Fibroblast of lung (primary cell): ENCODE data around the gene AQP12B.

ENCODE experiments used
- EZH2 ChIP-seq: IDR thresholded peaks from 2 replicates; pipeline ENCODE4 v1.5.1; 2012; ENCODE audit warnings: low read length, control low read depth, mild to moderate bottlenecking; ENCODE audit errors: missing control alignments
- TF ChIP-seq, protein P1 (sequence below), 2 donors: IDR thresholded peaks in 1 of 2; conservative IDR thresholded peaks in 1 of 2; 1 replicate in 1 of 2; 2 replicates in 1 of 2; pipeline ENCODE4 v1.5.1; 2011 to 2012; ENCODE audit warnings: low read length in 2 of 2, control low read depth in 1 of 2, inconsistent platforms in 1 of 2, low read depth in 1 of 2, mild to moderate bottlenecking in 1 of 2

DNA sequence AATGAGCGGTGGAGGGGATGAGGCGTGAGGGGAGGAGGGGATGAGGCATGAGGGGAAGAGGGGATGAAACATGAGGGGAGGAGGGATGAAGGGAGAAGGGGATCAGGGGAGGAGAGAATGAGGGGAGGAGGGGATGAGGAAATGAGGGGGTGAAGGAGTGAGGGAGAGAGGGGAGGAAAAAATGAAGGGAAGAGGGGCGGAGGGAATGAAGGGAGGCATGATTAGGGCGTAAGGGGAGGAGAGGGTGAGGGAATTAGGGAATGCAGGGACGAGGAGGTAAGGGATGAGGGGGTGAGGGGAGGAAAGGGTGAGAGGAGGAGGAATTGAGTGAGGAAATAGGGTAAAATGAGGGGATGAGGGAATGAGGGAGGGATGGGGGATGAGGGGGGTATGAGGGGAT is 49.5 kb upstream of the AQP12B start:
- TF ChIP-seq, protein P1, sequence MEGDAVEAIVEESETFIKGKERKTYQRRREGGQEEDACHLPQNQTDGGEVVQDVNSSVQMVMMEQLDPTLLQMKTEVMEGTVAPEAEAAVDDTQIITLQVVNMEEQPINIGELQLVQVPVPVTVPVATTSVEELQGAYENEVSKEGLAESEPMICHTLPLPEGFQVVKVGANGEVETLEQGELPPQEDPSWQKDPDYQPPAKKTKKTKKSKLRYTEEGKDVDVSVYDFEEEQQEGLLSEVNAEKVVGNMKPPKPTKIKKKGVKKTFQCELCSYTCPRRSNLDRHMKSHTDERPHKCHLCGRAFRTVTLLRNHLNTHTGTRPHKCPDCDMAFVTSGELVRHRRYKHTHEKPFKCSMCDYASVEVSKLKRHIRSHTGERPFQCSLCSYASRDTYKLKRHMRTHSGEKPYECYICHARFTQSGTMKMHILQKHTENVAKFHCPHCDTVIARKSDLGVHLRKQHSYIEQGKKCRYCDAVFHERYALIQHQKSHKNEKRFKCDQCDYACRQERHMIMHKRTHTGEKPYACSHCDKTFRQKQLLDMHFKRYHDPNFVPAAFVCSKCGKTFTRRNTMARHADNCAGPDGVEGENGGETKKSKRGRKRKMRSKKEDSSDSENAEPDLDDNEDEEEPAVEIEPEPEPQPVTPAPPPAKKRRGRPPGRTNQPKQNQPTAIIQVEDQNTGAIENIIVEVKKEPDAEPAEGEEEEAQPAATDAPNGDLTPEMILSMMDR (conservative IDR thresholded peaks at IDR 0.05 in 1 of 2, IDR thresholded peaks at IDR 0.05 in 1 of 2; ENCODE audit: low read depth in 1 of 2, low read length in 2 of 2): no peak
- no peak for TF ChIP-seq EZH2
